Fibroblast of the aortic adventitia (primary cell): ENCODE measurements around the gene CHCHD6. TPM values are rescaled to one million over a fixed set of nuclear protein-coding genes. Genes with fewer than 3 reads are reported as not detected.

Source experiments
- DNase-seq: peaks from one replicate; pipeline ENCODE4 v3.0.0-alpha.2; 2010; ENCODE audit warnings: low read depth
- H3K4me3 ChIP-seq: 2 replicates; pipeline ENCODE4 v1.5.1; 2011; ENCODE audit warnings: low read depth, mild to moderate bottlenecking, control low read depth, low read length, moderate library complexity
- total RNA-seq: library from RNA; depleted of rRNA; stranded (reverse); fragments of >200 nt; gene quantifications from 2 replicates; pipeline ENCODE4 v1.2.3, GENCODE V29; 2012; ENCODE audit warnings: low replicate concordance
- TF ChIP-seq, protein P1 (sequence below): IDR thresholded peaks from 2 replicates; pipeline ENCODE4 v1.5.1; 2011; ENCODE audit warnings: mild to moderate bottlenecking, low read length, control low read depth, inconsistent platforms; ENCODE audit not compliant: insufficient read depth

The CHCHD6 gene
- total RNA-seq, 1 donor = 10.8 TPM

DNA sequence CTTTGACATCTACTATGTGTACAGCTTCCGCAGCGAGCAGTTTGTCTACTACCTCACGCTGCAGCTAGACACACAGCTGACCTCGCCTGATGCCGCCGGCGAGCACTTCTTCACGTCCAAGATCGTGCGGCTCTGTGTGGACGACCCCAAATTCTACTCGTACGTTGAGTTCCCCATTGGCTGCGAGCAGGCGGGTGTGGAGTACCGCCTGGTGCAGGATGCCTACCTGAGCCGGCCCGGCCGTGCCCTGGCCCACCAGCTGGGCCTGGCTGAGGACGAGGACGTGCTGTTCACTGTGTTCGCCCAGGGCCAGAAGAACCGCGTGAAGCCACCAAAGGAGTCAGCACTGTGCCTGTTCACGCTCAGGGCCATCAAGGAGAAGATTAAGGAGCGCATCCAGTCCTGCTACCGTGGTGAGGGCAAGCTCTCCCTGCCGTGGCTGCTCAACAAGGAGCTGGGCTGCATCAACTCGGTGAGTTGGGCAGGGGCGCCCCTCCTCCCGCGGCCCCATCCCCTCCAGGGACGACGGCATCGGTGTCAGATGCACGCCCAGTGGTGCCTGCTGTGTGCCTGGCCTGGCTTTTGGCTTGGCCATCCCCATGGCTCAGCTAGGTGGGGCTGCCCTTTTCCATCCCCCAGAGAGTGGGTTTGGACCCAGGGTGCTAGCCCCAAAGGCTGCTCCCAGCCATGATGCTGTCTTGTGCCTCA is 285.4 kb downstream of the CHCHD6 start:
- no peak for DNase-seq
- TF ChIP-seq, protein P1, sequence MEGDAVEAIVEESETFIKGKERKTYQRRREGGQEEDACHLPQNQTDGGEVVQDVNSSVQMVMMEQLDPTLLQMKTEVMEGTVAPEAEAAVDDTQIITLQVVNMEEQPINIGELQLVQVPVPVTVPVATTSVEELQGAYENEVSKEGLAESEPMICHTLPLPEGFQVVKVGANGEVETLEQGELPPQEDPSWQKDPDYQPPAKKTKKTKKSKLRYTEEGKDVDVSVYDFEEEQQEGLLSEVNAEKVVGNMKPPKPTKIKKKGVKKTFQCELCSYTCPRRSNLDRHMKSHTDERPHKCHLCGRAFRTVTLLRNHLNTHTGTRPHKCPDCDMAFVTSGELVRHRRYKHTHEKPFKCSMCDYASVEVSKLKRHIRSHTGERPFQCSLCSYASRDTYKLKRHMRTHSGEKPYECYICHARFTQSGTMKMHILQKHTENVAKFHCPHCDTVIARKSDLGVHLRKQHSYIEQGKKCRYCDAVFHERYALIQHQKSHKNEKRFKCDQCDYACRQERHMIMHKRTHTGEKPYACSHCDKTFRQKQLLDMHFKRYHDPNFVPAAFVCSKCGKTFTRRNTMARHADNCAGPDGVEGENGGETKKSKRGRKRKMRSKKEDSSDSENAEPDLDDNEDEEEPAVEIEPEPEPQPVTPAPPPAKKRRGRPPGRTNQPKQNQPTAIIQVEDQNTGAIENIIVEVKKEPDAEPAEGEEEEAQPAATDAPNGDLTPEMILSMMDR = no peak
- no peak overlapping the region for H3K4me3 ChIP-seq

DNA sequence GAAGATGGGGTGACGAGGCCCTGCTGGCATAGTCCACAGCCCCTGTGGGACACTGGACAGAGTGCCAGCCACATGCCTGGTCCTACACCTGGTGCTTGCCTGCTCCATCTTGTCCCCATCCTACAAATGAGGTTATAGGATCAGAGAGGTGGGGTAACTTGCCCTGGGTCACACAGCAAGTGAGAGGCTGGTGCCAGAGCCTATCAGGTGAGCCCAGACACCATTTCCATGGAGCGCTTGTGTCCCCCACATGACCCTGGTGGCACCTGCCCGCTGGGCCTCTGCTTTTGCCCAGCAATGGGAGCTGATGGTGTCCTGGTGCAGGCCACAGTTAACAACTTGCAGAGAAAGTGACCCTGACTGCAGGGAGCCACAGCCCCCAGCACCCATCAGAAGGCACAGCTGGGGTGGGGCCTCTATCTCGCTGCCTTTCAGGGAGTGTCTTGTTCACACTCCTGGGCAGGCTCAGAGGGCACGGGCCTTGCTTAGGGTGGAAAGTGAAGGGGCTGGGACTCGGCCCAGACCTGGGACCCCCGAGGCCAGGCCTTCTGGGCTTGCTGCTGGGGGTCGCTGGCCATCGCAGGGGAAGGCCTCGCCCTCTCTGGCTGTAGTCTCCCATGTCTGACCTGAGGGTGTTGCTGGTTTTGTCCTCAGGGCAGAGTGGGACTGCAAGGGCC is 286.1 kb downstream of the CHCHD6 start:
- no peak overlapping the region for H3K4me3 ChIP-seq
- TF ChIP-seq, protein P1 = no peak
- DNase-seq = no peak

DNA sequence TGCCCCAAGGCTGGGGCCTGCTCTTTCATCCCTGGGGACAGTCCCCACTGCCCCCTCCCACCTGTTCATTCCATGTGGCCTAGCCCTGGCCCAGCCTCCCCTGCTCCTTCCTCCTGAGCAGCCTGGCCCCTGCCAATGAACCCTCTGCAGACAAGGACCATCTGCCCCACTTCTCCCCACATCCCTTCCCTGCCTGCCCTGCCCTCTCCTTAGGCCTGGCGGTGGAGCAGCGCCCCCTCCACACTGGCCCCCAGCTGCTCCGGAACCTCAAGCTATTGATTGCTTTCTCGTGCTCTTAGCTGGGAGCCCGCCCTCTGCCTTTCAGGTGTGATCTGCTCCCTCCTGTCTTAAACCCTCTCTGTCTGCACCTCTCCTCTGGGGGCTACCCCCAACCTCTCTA is 286.9 kb downstream of the CHCHD6 start:
- TF ChIP-seq, protein P1 = no peak
- DNase-seq = no peak
- H3K4me3 ChIP-seq = no peak overlapping the region

DNA sequence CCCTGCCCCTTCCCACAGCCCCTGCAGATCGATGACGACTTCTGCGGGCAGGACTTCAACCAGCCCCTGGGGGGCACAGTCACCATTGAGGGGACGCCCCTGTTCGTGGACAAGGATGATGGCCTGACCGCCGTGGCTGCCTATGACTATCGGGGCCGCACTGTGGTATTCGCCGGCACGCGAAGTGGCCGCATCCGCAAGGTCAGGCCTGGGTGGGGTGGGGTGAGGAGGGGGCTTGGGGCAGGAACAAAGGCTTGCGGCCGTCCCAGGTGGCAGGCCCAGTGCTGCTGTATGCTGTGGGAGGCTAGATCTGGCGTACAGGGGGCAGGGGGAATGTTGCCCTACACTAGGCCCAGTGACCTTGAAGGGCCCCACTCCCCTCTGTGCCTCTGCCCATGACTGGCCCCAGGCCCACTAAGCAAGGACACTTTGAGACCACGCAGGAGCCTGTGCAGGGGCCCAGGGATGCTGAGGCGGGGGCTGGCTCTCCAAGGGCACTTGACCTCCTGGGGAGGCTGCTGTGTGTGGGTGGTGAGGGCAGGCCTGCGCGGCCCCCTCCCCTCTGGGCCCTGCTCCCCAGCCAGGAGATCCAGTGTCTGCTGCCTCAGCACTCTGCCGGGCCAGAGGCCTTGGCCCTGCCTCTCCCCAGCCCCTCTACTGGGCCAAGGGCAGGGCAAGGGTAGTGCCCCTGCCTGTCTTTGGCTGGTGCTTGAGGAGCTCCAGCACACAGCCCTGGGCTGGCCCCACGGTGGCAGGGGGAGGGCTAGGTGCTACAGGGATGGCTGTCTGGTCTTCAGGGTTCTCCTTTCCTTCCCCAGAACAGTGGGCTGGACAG is 287.5 kb downstream of the CHCHD6 start:
- TF ChIP-seq, protein P1 = no peak
- H3K4me3 ChIP-seq = no peak overlapping the region
- no peak for DNase-seq

DNA sequence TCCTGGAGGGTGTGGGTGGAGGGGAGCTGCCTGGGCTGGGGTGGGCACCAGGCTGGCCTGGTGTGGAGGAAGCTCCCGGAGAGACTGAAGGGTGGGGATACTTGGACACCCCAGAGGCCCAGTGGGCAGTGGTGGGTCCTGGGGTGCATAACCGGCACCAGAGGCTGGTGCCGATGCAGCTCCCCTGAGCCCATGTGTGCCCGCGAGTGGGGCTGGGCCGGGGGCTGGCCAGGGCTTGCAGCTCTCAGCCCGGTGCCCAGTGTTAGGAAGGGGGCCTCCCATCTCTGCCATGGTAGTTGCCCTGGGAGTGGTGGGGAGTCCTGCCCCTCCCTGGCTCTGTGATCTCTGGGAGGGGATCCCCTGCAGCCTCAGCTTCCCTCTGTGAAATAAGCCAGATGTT is 288.2 kb downstream of the CHCHD6 start:
- H3K4me3 ChIP-seq = no peak overlapping the region
- no peak for DNase-seq
- TF ChIP-seq, protein P1 = no peak

DNA sequence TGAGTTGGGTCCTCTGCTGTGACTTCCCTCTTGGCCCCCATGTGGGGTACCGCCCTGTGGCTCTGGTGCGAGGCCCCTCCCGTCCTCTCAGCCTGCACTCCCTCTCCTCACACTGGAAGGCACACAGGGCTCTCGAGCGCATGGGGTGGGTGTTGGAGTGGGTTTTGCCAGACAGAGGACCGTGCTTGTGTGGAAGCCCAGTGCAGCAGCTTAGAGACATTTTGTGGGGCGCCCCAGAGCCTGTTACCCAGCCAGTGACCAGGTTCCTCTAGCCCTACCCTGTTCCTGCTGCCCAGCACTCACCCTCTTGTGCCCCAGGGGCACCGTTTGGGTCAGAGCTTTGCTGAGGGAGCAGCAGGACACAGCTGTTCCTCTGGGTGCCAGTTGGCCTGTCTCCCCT is 288.7 kb downstream of the CHCHD6 start:
- no peak for DNase-seq
- TF ChIP-seq, protein P1 = no peak
- H3K4me3 ChIP-seq = no peak overlapping the region
